ENCODE data around the gene GRIK2.
"Not testable (repeated sequence)": the region's sequence is repeated elsewhere in the genome, so short reads cannot be mapped to it uniquely, and the experiment has no call there.

Gene GRIK2

DNA sequence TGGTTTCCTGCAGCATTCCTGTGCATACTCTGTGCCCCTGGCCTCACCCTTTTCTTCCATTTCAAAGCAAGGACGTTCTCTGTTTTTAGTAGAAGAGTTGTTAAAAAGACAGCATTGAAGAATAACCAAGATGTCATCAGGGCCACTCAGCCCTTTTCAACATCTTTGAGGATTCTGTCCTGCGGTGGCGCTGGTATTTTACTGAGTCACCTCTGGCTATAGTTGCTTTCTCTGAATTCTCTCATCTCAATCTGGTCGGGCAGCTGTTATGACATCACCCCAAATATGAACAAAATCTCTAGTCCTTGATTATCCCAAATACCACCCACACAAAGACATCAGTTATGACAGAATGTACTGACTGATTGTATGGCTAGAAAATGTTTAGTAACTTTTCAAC is 204.2 kb downstream of the GRIK2 start:
- no peak overlapping the region for H3K27ac ChIP-seq (ENCODE audit: low read depth, low read length)
- H3K9me3 ChIP-seq (ENCODE audit: control insufficient read depth in 5 of 5, low read length in 5 of 5), result no peaks in the 10 kb centered on the region
- no peaks in the 10 kb centered on the region for H3K4me1 ChIP-seq (ENCODE audit: control insufficient read depth in 5 of 5, insufficient read depth in 5 of 5, low read length in 5 of 5)
- no peak overlapping the region for H3K9ac ChIP-seq (ENCODE audit: low read length in 5 of 5)
- no peaks in the 10 kb centered on the region for H3K36me3 ChIP-seq (ENCODE audit: control insufficient read depth in 5 of 5, insufficient read depth in 5 of 5, low read length in 5 of 5)
- H3K4me3 ChIP-seq (ENCODE audit: low read depth in 1 of 5, low read length in 5 of 5), result no peak overlapping the region
- H3K27me3 ChIP-seq (ENCODE audit: control insufficient read depth in 5 of 5, insufficient read depth in 4 of 5, low read length in 5 of 5), result no peaks in the 10 kb centered on the region

- H3K4me1 ChIP-seq (ENCODE audit: control insufficient read depth in 5 of 5, insufficient read depth in 5 of 5, low read length in 5 of 5), result no peaks in the 10 kb centered on the region
- H3K9me3 ChIP-seq (ENCODE audit: control insufficient read depth in 5 of 5, low read length in 5 of 5), result no peaks in the 10 kb centered on the region
- H3K9ac ChIP-seq (ENCODE audit: low read length in 5 of 5), result no peak overlapping the region
- no peaks in the 10 kb centered on the region for H3K27me3 ChIP-seq (ENCODE audit: control insufficient read depth in 5 of 5, insufficient read depth in 4 of 5, low read length in 5 of 5)
- no peaks in the 10 kb centered on the region for H3K36me3 ChIP-seq (ENCODE audit: control insufficient read depth in 5 of 5, insufficient read depth in 5 of 5, low read length in 5 of 5)
- H3K27ac ChIP-seq (ENCODE audit: low read depth, low read length), result no peak overlapping the region
- no peak overlapping the region for H3K4me3 ChIP-seq (ENCODE audit: low read depth in 1 of 5, low read length in 5 of 5)
Measured at GRCh38 chr6:101605426-101605825, 211.9 kb downstream of the GRIK2 start.

DNA sequence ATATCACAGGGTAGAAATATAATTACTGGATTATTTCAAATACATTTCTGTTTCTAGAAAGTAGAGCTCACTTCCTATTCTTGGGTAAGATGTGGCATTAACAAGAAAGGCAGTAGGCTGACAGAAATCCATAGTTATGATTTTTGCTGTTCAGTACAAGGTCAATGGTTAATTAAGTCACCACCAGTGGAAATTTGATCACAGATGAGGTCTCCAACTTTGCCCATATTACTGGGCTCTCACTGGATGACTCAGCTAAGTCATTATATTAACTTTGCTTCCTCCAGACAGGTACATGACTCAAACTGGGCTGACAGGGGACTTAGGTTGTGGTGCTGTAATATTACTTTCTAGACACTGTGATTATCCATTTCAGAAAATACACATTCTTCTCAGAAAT is 212.4 kb downstream of the GRIK2 start:
- Histone ChIP-seq H3K9me3 (ENCODE audit: control insufficient read depth in 5 of 5, low read length in 5 of 5) (no peaks in the 10 kb centered on the region), H3K27ac (ENCODE audit: low read depth, low read length) (no peak overlapping the region), H3K4me3 (ENCODE audit: low read depth in 1 of 5, low read length in 5 of 5) (no peak overlapping the region), H3K4me1 (ENCODE audit: control insufficient read depth in 5 of 5, insufficient read depth in 5 of 5, low read length in 5 of 5) (no peaks in the 10 kb centered on the region), H3K9ac (ENCODE audit: low read length in 5 of 5) (no peak overlapping the region), H3K27me3 (ENCODE audit: control insufficient read depth in 5 of 5, insufficient read depth in 4 of 5, low read length in 5 of 5) (no peaks in the 10 kb centered on the region), H3K36me3 (ENCODE audit: control insufficient read depth in 5 of 5, insufficient read depth in 5 of 5, low read length in 5 of 5) (no peaks in the 10 kb centered on the region)

- H3K9me3 ChIP-seq (ENCODE audit: control insufficient read depth in 5 of 5, low read length in 5 of 5), result no peaks in the 10 kb centered on the region
- no peak overlapping the region for H3K4me3 ChIP-seq (ENCODE audit: low read depth in 1 of 5, low read length in 5 of 5)
- H3K9ac ChIP-seq (ENCODE audit: low read length in 5 of 5), result no peak overlapping the region
- no peaks in the 10 kb centered on the region for H3K4me1 ChIP-seq (ENCODE audit: control insufficient read depth in 5 of 5, insufficient read depth in 5 of 5, low read length in 5 of 5)
- no peak overlapping the region for H3K27ac ChIP-seq (ENCODE audit: low read depth, low read length)
- no peaks in the 10 kb centered on the region for H3K36me3 ChIP-seq (ENCODE audit: control insufficient read depth in 5 of 5, insufficient read depth in 5 of 5, low read length in 5 of 5)
- H3K27me3 ChIP-seq (ENCODE audit: control insufficient read depth in 5 of 5, insufficient read depth in 4 of 5, low read length in 5 of 5), result no peaks in the 10 kb centered on the region
Measured at GRCh38 chr6:101607111-101607690, 213.7 kb downstream of the GRIK2 start.

GRCh38 chr6:101608703-101609102 is 215.2 kb downstream of the GRIK2 start:
- no peaks in the 10 kb centered on the region for H3K9me3 ChIP-seq (ENCODE audit: control insufficient read depth in 5 of 5, low read length in 5 of 5)
- H3K9ac ChIP-seq (ENCODE audit: low read length in 5 of 5), result no peak overlapping the region
- no peaks in the 10 kb centered on the region for H3K27me3 ChIP-seq (ENCODE audit: control insufficient read depth in 5 of 5, insufficient read depth in 4 of 5, low read length in 5 of 5)
- no peak overlapping the region for H3K4me3 ChIP-seq (ENCODE audit: low read depth in 1 of 5, low read length in 5 of 5)
- no peaks in the 10 kb centered on the region for H3K36me3 ChIP-seq (ENCODE audit: control insufficient read depth in 5 of 5, insufficient read depth in 5 of 5, low read length in 5 of 5)
- no peak overlapping the region for H3K27ac ChIP-seq (ENCODE audit: low read depth, low read length)
- H3K4me1 ChIP-seq (ENCODE audit: control insufficient read depth in 5 of 5, insufficient read depth in 5 of 5, low read length in 5 of 5), result no peaks in the 10 kb centered on the region

GRCh38 chr6:101613556-101613955 is 220.0 kb downstream of the GRIK2 start:
- H3K4me1 ChIP-seq (ENCODE audit: control insufficient read depth in 5 of 5, insufficient read depth in 5 of 5, low read length in 5 of 5), result no peaks in the 10 kb centered on the region
- H3K27ac ChIP-seq (ENCODE audit: low read depth, low read length), result no peak overlapping the region
- H3K36me3 ChIP-seq (ENCODE audit: control insufficient read depth in 5 of 5, insufficient read depth in 5 of 5, low read length in 5 of 5), result no peaks in the 10 kb centered on the region
- H3K9ac ChIP-seq (ENCODE audit: low read length in 5 of 5), result no peak overlapping the region
- H3K9me3 ChIP-seq (ENCODE audit: control insufficient read depth in 5 of 5, low read length in 5 of 5), result no peaks in the 10 kb centered on the region
- H3K27me3 ChIP-seq (ENCODE audit: control insufficient read depth in 5 of 5, insufficient read depth in 4 of 5, low read length in 5 of 5), result no peaks in the 10 kb centered on the region
- H3K4me3 ChIP-seq (ENCODE audit: low read depth in 1 of 5, low read length in 5 of 5), result no peak overlapping the region

- Histone ChIP-seq H3K9ac (ENCODE audit: low read length in 5 of 5) (no peak overlapping the region), H3K36me3 (ENCODE audit: control insufficient read depth in 5 of 5, insufficient read depth in 5 of 5, low read length in 5 of 5) (no peaks in the 10 kb centered on the region), H3K4me1 (ENCODE audit: control insufficient read depth in 5 of 5, insufficient read depth in 5 of 5, low read length in 5 of 5) (no peaks in the 10 kb centered on the region), H3K27ac (ENCODE audit: low read depth, low read length) (no peak overlapping the region), H3K27me3 (ENCODE audit: control insufficient read depth in 5 of 5, insufficient read depth in 4 of 5, low read length in 5 of 5) (no peaks in the 10 kb centered on the region), H3K4me3 (ENCODE audit: low read depth in 1 of 5, low read length in 5 of 5) (no peak overlapping the region), H3K9me3 (ENCODE audit: control insufficient read depth in 5 of 5, low read length in 5 of 5) (no peaks in the 10 kb centered on the region)
Measured at GRCh38 chr6:101614774-101615173, 221.3 kb downstream of the GRIK2 start.

GRCh38 chr6:101626269-101626668 is 232.8 kb downstream of the GRIK2 start:
- no peaks in the 10 kb centered on the region for H3K4me1 ChIP-seq (ENCODE audit: control insufficient read depth in 5 of 5, insufficient read depth in 5 of 5, low read length in 5 of 5)
- H3K9me3 ChIP-seq (ENCODE audit: control insufficient read depth in 5 of 5, low read length in 5 of 5), result no peaks in the 10 kb centered on the region
- no peaks in the 10 kb centered on the region for H3K27me3 ChIP-seq (ENCODE audit: control insufficient read depth in 5 of 5, insufficient read depth in 4 of 5, low read length in 5 of 5)
- H3K9ac ChIP-seq (ENCODE audit: low read length in 5 of 5), result no peak overlapping the region
- H3K4me3 ChIP-seq (ENCODE audit: low read depth in 1 of 5, low read length in 5 of 5), result no peak overlapping the region
- no peaks in the 10 kb centered on the region for H3K36me3 ChIP-seq (ENCODE audit: control insufficient read depth in 5 of 5, insufficient read depth in 5 of 5, low read length in 5 of 5)
- no peak overlapping the region for H3K27ac ChIP-seq (ENCODE audit: low read depth, low read length)

DNA sequence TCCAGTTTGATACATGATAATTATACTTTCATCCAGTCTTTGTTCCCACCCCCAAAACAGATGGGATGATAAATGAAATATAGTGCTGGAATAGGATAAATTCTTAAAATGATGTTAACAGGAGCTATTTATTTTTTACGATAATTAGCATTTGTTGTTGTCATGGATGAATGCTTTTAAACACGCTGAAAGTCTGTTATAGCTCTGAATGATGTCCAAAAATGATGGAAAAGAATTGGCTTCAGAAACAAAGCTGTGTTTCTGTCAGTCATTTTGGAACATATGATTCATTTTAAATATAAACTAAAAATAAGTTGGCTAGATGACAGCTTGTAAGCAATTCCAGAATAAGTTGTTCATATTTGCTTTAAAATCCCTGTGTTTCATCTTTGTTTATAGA is 237.4 kb downstream of the GRIK2 start:
- H3K27ac ChIP-seq (ENCODE audit: low read depth, low read length), result no peak overlapping the region
- H3K9me3 ChIP-seq (ENCODE audit: control insufficient read depth in 5 of 5, low read length in 5 of 5), result no peaks in the 10 kb centered on the region
- H3K4me1 ChIP-seq (ENCODE audit: control insufficient read depth in 5 of 5, insufficient read depth in 5 of 5, low read length in 5 of 5), result no peaks in the 10 kb centered on the region
- no peaks in the 10 kb centered on the region for H3K27me3 ChIP-seq (ENCODE audit: control insufficient read depth in 5 of 5, insufficient read depth in 4 of 5, low read length in 5 of 5)
- no peak overlapping the region for H3K9ac ChIP-seq (ENCODE audit: low read length in 5 of 5)
- no peaks in the 10 kb centered on the region for H3K36me3 ChIP-seq (ENCODE audit: control insufficient read depth in 5 of 5, insufficient read depth in 5 of 5, low read length in 5 of 5)
- H3K4me3 ChIP-seq (ENCODE audit: low read depth in 1 of 5, low read length in 5 of 5), result no peak overlapping the region

GRCh38 chr6:101633081-101633480 is 239.6 kb downstream of the GRIK2 start:
- Histone ChIP-seq H3K4me3 (ENCODE audit: low read depth in 1 of 5, low read length in 5 of 5) (no peak overlapping the region), H3K36me3 (ENCODE audit: control insufficient read depth in 5 of 5, insufficient read depth in 5 of 5, low read length in 5 of 5) (no peaks in the 10 kb centered on the region), H3K27ac (ENCODE audit: low read depth, low read length) (no peak overlapping the region), H3K27me3 (ENCODE audit: control insufficient read depth in 5 of 5, insufficient read depth in 4 of 5, low read length in 5 of 5) (no peaks in the 10 kb centered on the region), H3K9ac (ENCODE audit: low read length in 5 of 5) (no peak overlapping the region), H3K9me3 (ENCODE audit: control insufficient read depth in 5 of 5, low read length in 5 of 5) (no peaks in the 10 kb centered on the region), H3K4me1 (ENCODE audit: control insufficient read depth in 5 of 5, insufficient read depth in 5 of 5, low read length in 5 of 5) (no peaks in the 10 kb centered on the region)

DNA sequence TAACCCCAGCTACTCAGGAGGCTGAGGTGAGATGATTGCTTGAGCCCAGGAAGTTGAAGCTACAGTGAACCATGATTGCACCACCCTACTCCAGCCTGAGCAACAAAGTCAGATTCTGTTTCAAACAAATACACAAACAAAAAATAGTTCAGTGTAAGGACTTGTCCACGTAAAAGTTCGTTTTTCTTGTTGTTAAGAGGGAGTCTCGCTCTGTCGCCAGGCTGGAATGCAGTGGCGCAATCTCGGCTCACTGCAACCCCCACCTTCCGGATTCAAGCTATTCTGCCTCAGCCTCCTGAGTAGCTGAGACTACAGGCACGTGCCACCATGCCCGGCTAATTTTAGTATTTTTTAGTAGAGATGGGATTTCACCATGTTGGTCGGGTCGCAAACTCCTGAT is 245.4 kb downstream of the GRIK2 start:
- H3K36me3 ChIP-seq (ENCODE audit: control insufficient read depth in 5 of 5, insufficient read depth in 5 of 5, low read length in 5 of 5); H3K4me1 ChIP-seq (ENCODE audit: control insufficient read depth in 5 of 5, insufficient read depth in 5 of 5, low read length in 5 of 5); H3K9me3 ChIP-seq (ENCODE audit: control insufficient read depth in 5 of 5, low read length in 5 of 5); H3K9ac ChIP-seq (ENCODE audit: low read length in 5 of 5); H3K27ac ChIP-seq (ENCODE audit: low read depth, low read length); H3K4me3 ChIP-seq (ENCODE audit: low read depth in 1 of 5, low read length in 5 of 5); H3K27me3 ChIP-seq (ENCODE audit: control insufficient read depth in 5 of 5, insufficient read depth in 4 of 5, low read length in 5 of 5): not testable (repeated sequence)

Data from subcutaneous abdominal adipose tissue (tissue), 5 donors.